ENCODE data around the gene LIPG.

LIPG gene

GRCh38 chr18:49628881-49629795 is 67.3 kb downstream of the LIPG start:
- no peak overlapping the region for H3K27ac ChIP-seq
- no peak for DNase-seq (ENCODE audit: low read depth, low spot score)

- no peak overlapping the region for H3K27ac ChIP-seq
- peak; percentile 31 for DNase-seq (ENCODE audit: low read depth, low spot score)
Measured at GRCh38 chr18:49630246-49630699, 68.4 kb downstream of the LIPG start.

GRCh38 chr18:49631146-49631866 is 69.4 kb downstream of the LIPG start:
- H3K27ac ChIP-seq: no peak overlapping the region
- no peak for DNase-seq (ENCODE audit: low read depth, low spot score)

GRCh38 chr18:49632588-49632987 is 70.7 kb downstream of the LIPG start:
- DNase-seq (ENCODE audit: low read depth, low spot score): no peak
- no peak overlapping the region for H3K27ac ChIP-seq

DNA sequence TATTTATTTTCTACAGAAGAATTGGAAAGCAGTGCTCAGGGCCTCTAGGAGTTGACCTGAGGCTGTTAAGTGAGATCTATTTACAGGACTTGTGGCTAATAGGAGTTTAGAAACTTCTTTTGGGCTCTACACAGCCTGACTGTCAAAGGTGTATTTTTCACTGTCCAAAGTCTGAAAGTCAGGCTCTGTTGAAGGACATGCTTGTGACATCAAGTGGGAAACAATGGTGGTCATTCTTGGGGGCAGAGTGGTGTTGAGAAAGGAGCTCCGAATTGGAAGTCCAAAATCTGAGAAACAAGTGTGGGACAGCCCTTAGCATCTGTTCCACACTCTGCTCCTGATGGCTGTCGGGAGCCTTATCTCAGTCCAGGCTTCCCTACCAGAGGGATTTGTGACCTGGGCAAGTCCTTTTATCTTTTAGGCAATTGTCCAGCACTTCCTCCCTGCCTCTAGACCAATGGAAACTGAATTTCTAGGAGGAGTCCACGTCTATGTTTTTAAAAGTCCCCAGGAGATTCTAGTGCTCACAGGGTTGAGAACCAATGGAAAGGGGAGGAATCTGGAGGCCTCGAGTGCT is 76.4 kb downstream of the LIPG start:
- DNase-seq (ENCODE audit: low read depth, low spot score): no peak
- no peak overlapping the region for H3K27ac ChIP-seq

DNA sequence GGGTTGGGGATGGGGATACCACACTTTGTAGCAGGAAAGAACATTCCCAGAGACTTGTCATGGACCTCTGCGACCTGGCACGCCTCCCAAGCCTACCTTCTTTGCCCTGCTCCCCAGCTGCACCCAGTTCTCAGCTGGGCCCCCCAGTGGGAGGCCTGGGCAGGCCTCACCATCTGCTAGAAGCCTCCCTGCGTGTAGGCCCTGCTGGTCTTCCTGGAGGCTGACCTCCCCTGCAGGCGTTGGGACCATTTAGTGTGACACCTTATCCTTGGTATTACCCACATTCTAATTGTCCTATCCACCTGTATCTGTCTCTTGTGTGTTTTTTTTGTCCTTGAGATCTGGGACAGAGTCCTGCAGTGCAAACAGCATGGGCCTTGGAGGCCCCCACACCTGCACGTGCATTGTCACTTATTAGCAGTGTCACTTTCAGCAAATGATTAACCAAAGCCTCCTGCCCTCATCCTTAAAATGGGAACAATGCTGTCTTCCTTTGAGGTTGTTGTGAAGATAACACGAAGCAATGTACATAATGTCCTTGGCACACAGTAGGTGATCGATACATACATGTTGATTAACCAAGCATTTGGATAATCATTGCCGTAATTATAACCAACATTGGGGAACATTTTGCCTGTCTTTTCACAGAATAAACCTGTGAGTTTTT is 77.2 kb downstream of the LIPG start:
- H3K27ac ChIP-seq: no peak overlapping the region
- DNase-seq (ENCODE audit: low read depth, low spot score): no peak

DNA sequence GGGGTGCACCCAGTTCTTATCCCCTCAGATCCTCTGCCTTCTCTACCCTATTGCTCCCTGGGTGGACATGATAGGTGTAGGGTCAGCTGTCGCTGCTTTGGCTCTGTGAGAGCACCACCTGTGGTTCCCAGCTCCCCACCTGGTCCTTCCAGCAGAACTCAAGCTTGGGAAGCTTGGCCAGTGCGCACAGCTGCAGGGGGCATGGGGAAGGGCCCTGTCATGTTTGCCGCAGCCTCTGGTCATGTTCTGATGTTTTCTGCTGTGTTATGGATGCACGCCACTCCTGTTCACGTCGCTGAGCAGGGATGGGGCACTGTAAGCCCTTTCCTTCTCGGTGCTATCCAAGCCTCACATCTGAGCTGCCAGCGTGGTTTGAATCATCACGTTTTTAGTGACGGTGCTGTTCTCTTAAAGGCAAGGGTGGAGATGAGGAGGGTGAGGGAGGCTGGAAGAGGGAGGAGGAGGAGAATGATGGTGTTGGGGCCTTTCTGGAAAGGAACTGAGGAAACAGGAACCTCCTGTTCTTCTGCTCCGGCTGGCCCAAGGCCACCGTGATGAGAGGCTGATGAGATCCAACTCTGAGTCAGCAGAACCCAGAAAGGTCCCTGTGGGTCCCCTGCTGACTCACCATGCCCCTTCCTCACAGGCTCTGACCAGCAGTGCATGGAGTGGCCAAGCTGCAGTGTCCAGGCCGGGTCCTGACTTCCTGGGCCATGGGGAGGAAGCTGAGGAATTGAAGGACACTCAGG is 78.0 kb downstream of the LIPG start:
- no peak for DNase-seq (ENCODE audit: low read depth, low spot score)
- no peak overlapping the region for H3K27ac ChIP-seq

DNA sequence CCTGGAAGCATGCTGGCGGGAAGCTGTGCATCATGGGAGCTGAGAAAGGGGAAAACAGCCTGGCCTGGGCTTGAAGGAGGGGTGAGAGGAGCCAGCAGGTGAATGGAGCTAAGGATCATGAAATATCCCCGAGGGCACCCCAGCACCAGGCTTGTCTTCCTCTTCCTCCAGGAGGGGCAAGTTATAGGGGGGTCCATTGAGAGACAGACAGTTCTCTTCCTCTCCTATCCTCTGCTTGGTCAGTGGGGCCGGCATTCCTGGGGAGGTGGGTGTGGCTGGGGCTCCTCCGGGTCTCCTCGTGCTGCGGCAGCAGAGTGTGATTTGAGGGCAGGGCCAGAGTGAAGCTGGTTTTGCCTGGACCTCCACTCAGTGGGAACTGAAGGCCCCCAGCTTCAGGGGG is 78.9 kb downstream of the LIPG start:
- H3K27ac ChIP-seq: no peak overlapping the region
- DNase-seq (ENCODE audit: low read depth, low spot score): no peak

DNA sequence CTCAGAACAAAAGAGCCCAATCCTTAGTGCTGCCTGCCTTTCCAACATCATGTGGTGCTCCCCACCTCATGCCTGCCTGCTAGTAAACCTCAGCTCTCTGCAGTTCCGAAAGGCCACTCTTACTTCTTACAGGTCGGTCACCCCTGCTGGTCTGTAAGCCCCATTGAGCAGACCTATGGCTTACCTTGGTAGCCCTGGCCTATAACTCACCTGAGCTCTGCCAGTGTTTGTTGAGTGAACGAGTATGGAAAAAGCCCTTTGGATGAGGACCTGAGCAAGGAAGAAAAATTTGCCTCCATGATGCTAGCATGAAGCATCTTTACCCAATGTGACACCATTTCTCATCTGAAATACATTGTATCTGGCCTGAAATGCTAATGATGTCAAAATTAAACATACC is 83.3 kb downstream of the LIPG start:
- no peak overlapping the region for H3K27ac ChIP-seq
- no peak for DNase-seq (ENCODE audit: low read depth, low spot score)

- no peak overlapping the region for H3K27ac ChIP-seq
- no peak for DNase-seq (ENCODE audit: low read depth, low spot score)
Measured at GRCh38 chr18:49645841-49646351, 84.0 kb downstream of the LIPG start.

DNA sequence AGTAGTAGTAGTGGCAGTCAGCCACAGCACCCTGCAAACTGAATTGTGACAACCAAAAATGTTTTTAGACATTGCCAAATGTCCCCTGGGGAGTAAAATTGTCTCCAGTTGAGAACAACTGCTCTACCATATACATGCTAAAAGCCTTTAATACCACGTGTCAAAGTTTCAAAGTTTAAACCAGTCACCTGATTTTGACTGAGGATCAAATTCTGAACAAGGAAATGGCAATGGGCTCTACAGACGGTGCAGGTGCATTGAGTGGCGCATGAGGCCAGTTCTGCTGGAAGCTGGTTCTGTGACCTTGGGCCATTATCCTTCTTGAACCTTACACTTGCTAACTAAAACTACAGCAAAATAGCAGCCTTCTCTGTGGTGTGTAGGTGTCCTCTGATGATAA is 85.0 kb downstream of the LIPG start:
- no peak for DNase-seq (ENCODE audit: low read depth, low spot score)
- H3K27ac ChIP-seq: no peak overlapping the region

GRCh38 chr18:49647496-49648168 is 85.8 kb downstream of the LIPG start:
- no peak overlapping the region for H3K27ac ChIP-seq
- no peak for DNase-seq (ENCODE audit: low read depth, low spot score)

DNA sequence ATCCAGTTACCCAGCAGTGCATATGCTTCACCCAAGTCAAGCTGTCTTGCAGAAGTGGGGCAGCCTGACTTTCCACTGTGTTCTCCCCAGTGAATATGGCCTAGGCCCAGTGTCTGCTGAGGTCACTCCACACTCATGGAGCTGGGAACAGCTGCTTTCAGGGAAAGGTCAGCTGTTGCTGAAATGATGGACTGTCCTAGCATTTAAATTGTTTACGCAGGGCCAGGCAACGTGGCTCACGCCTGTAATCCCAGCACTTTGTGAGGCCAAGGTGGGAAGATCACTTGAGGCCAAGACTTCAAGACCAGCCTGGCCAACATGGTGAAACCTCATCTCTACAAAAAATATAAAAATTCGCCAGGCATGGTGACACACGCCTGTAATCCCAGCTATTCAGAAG is 86.5 kb downstream of the LIPG start:
- DNase-seq (ENCODE audit: low read depth, low spot score): no peak
- H3K27ac ChIP-seq: no peak overlapping the region
